Activated CD4-positive, CD25-positive, alpha-beta regulatory T cell treated with anti-CD3 and anti-CD28 coated beads, Interleukin-2, amount 50 U/mL, for 72 hours (primary cell): ENCODE measurements around the gene SP3.

ENCODE experiments used
- DNase-seq: peaks from one replicate; pipeline ENCODE4 v3.0.0; 2021

The SP3 gene

GRCh38 chr2:173965372-173966025, at the start of gene SP3:
TSS of gene SP3 (minus strand) at chr2:173965373. CDS start at chr2:173965171, 202 bp downstream.
- DNase-seq = peak; percentile 94

DNA sequence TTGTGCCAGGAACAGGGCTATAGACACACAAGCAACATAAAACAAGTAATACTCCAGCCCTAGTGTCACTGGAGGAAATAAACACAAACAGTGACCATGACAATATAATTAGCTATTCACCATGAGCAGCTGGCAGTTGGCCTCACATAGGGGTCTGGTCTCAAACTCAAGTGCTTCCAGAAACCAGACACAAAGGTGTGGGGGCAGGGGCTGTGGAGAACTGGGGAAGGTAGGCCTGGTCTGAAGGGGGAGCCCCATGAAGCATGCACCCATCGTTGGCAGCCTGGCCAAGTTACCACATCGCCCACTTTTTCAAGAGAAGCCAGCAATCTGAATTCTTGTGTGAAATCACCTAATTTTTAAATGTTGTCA, 49.5 kb upstream of the SP3 start:
- no peak for DNase-seq

- DNase-seq = no peak
Measured at GRCh38 chr2:174014011-174014698, 49.0 kb upstream of the SP3 start.

DNA sequence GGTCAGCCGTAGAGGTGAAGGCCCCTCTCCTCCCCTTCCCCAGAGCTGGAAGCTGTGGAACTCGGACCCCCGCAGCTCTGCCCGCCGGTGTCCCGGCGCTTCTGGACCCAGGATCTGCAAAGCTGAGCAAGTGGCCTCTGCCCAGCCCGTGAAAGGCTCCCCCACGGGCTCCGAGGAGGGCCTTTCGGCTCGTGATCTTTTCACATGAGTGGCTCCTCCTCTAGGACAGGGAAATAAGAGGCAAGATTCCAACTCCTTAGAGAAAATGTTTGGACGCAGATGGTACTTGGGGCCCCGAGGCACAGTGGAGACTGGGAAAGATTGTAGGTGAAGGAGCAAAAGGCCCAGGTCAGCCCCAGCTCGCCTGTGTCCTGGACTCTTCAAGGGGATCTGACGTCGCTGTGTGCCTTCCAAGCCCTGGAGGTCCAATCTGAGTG, 48.2 kb upstream of the SP3 start:
- DNase-seq = no peak

DNA sequence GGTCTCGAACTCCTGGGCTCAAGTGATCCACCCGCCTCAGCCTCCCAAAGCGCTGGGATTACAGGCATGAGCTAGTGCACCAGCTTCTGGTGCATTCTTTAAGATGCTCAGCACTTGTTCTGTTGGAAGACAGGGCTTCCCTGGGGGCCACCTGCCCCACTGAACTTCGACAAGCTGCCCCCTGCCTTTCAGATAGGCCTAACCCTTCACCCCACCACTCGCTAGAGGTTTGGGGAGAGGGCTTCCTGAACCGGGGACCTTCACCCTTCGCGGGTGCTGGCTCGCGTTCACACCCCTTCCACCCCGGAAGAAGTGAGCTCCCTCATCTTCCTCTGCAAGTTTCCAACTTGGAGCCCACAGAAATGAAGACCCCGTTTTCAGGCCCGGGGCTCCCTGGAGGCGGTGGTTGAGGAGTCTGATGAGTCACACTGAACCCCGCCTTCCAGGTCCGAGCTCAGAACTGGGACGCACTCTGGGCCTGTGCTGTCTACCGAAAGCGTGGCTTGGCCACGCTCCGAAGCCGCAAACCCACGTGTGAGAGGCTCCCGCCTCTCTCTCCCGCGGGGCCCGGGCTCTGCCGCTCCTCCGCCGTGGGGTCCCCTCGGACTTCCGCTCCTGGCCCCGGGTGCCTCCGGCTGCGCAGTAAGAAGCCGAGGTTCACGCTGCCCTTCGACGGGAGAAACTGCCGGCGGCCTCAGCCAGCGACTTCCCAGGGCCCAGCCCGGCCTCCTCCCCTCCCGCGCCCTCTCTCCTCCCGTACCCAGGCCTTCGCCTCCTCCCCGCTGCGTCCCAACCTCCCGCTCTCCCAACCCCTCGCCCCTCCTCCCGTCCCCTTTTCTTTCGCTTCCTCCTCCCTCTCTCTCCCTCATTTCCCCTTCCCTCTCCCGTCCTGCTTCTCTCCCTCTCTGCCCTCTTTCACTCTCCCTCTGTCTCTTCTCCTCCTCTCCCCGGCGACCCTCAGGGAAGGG, 47.5 kb upstream of the SP3 start:
- DNase-seq = peak; percentile 39

DNA sequence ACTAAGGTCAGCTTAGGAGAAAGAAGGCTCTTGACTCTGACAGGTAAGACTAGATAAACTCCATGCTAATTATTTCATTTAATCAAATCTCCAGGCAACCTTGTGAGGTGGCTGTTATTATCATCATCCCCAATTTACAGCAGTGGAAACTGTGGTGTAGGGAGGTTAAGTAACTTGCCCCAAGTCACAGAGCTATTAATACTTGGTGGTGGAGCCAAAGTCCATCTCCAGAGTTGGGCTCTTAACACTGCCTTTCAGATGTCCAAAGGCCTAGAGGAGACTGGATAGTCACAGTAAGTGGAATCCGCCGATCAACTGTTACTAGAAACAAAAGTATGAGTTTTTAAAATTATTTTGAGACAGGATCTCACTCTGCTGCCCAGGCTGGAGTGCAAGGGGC, 46.6 kb upstream of the SP3 start:
- DNase-seq = no peak

- no peak for DNase-seq
Measured at GRCh38 chr2:174011173-174011572, 46.0 kb upstream of the SP3 start.

DNA sequence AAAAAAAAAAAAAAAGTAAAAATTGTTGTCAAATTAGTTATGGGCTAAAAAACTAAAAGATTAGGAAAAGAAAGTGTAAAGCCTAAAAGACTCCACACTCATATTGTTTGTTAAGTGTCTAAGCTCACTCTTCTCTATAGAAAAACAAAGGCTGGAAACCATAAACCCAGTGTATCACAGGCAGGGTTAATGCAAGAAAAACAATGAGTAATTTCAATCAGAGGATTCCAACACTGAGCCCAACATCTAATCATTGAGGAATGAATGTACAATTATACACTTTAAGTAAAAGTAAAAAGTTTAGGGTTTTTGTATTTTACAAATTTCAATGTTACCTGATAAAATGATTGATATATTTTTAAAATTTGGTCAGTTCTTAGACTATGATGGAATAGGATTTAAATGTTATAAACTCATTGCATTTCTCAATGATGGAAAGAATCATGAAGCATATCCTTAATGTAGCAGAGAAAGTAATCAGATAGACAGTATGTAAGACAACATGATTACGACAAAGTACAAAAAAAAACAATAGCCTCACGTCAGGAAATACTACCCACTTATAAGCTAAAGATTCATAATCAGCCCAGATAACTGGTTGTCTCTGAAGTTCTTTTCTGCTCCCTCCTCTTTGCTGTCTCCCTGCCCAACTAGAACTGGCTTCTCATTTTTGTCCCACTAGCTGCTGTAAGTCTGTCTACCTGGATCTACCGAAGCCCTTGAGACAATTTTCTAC, 44.5 kb upstream of the SP3 start:
- DNase-seq = no peak

GRCh38 chr2:174008720-174009119, 43.5 kb upstream of the SP3 start:
- DNase-seq = no peak

DNA sequence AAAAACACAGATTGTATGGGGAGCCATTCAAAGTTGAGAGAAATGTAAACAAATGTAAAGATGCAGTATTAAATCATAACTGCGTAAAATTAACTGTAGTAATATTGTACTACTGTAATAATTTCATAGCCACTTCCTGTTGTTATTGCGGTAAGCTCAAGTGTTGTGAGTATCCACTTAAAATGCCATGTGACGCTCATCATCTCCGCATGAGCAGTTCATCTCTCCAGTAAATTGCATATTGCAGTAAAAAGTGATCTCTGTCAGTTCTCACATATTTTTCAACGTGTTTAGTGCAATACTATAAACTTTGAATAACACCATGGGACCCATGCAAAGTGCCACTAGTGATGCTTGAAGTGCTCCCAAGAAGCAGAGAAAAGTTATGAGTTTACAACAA, 41.8 kb upstream of the SP3 start:
- no peak for DNase-seq

- no peak for DNase-seq
Measured at GRCh38 chr2:174005801-174006419, 40.7 kb upstream of the SP3 start.

GRCh38 chr2:174004905-174005605, 39.9 kb upstream of the SP3 start:
- no peak for DNase-seq

DNA sequence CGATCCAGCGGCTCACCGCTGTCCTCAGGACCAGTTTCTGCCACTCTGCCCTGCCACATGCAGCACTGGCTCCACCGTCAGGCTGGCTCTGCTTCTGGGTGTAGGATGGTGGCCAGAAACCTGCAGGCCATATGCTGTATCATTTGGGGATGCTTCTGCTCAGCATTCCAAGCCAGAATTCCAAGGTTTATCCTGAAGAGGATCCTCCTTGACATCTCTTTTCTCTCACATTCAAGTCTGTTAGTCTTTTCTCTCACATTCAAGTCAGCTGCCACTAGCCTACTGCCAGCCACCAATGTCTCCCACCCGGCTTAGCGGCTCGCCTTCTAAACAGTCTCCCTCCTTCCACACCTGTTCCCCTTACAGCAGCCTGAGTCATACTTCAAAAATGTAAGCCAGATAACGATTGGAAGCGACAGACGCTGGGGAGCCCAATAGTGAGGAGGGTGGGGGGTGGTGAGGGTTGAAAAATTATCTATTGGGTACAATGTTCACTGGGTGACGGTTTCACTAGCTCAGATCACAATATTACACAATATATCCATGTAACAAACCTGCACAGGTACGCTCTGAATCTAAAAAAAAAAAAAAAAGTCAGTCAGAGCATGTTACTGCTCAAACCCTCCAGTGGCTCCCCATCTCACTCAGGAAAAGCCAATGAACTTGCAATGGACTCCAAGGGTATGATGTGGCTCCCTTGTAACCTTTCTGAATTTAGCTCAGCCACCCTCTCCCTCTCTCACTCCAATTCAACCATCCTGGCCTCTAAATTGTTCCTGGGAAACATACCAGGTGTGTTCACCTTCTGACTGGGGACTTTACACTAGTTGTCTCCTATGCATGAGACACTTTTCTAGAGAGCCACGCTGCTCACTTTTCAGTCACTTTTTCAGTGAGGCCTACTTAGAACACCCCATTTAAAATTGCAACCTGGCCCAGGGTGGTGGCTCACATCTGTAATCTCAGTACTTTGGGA, 38.8 kb upstream of the SP3 start:
- DNase-seq = no peak

- no peak for DNase-seq
Measured at GRCh38 chr2:174002679-174003078, 37.5 kb upstream of the SP3 start.

DNA sequence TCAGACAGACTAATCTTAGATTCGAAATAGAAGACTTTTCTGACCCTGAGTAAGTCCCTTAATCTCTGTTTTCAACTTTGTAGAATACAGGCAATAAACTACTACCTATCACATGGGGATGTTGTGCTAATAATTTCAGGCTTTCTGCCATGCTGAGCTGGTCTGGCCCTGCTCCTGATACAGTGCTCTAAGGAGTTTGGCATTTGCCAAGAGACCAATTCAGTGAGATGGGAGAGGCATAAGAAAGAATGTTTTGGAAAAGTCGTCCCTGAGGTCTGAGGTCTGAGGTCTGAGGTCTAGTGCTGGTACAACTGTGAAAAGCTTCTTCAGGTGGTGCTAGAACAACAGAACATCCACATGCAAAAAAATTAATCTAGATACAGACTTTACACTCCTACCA, 35.9 kb upstream of the SP3 start:
- no peak for DNase-seq

DNA sequence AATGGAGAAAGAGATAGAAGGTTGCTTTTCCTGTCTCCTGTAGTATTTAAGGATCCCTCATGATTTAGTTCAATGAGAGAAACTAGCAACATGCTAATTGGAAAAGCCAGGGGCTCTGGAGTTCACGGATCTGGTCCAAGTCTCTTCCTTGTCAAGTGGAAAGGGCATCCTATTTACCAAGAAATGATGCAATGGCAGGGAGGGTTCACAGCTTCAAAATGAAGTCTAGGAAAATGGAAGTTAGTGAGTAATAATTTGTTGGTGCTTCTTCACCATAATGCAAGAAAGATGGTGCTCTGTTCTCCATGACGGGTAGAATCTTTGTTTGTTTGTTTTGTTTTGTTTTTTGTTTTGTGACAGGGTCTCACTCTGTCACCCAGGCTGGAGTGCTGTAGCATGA, 34.6 kb upstream of the SP3 start:
- no peak for DNase-seq

- DNase-seq = no peak
Measured at GRCh38 chr2:173999272-173999671, 34.1 kb upstream of the SP3 start.

DNA sequence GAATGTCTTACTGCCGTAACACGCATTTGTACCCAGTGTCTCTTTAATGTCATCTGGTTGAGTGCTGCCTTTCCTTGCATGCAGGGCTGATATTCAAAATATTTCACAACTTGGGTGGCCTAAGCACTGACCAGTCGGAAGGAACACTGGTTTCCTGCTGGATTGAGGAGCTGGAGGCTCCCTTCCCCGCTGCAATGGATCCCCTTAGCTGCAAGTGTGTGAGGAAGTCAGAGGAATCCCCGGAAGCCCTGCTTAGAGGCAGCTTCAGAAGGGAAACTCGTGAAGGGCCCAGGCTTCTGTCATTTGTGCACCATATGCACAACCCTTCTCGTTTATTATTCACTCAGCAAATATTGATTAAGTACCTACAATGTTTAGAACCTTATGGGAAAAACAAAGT, 33.2 kb upstream of the SP3 start:
- DNase-seq = no peak

DNA sequence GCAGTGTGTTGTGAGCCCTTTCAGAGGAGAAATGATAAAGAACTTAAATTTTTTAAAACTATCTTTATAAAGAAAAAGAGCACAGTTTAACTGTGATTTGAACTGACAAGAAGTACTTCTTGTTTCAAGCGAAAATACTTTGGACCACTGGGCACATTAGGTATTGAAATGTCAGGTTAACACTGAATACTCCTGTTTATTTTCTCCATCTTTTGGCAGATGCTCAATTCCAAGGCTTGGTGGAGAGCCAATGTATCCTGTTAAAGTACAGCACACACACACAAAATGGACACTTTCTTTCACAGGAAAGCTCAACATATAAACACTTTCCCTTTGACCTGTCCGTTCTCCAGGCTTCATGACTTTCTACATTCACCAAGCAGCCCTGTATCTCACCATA, 32.6 kb upstream of the SP3 start:
- no peak for DNase-seq

GRCh38 chr2:173997269-173997668, 32.1 kb upstream of the SP3 start:
- DNase-seq = no peak

DNA sequence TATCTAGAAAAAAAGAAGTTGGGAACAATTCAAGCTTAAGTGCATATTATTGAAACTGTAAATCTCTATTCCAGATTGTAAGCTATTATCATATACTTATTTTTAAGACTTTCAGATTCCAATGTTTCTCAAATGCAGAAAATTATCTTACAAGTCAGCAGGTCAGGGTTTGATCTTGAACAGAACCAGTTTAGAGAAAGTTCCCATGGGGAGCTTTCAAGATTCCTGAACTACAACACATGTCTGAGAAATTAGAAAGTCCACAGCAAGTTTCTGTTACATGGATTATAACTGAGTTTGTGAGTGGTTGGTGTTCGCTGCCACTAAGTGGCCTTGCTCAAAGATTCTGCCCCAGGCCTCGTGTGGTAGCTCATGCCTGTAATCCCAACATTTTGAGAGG, 31.6 kb upstream of the SP3 start:
- DNase-seq = no peak
